ENCODE measurements around the gene XRN2. TPM values are rescaled to one million over a fixed set of nuclear protein-coding genes. Genes with fewer than 3 reads are reported as not detected.

XRN2 gene
- total and polyA plus RNA-seq, 10 donors = 19.3 to 92.6 (median 62.8) TPM

DNA sequence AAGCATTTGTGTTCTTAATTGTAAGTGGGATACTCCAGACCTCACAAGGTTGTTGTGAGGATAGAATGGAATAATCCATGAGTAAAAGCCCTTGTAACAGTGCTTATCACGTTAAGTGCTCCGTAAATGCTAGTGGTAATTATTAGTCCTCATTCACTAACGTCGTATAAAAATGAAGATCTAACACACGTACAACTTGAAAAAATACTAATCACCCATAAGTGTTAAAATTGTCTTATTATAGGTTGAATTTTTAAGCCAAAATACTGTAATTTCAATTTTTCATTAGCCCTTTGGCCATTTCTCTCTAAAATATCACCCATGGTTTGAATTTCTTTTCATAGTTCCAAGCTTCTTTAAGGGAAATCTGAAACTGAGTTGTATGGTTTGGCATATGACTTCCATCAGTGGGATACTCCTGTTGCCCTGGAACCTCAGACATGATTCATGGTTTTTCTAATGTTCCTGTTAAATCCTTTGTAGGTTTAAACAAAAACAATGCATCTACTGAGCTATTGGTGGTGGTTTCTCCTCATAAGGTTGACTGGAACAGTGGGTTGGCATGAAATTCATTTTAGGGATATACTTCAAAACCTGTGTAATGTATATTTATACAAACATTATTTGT lies 19.1 kb downstream of the XRN2 start:
- H3K27ac ChIP-seq = no peak overlapping the region
- WGBS, 5 donors = 78 to 99% (median 97%) methylated on average over 5 of the region's 5 CpGs
- peaks cover 17 to 72% (median 41%) of the 10 kb centered on the region in 6 donors for H3K4me1 ChIP-seq

DNA sequence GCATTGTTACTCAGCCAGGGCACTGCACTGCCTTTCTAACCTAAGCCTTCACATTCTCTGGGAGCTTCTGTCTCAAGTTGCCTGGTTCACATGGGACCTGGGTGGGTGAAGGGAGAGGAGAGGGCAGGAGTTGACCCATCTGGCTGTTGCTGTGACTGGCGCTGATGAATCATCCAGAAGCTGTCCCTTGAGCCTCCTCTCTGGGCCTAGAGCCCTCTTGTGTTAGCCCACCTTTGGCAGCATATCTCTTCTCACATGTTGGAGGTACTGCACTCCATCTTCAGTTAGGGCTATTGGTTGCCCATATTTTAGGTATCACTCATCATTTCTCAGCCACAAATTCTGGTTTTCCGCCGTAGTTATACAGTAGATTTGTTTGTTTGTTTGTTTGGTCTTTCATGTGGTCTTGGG lies 19.8 kb downstream of the XRN2 start:
- Histone ChIP-seq H3K4me3 (no peak overlapping the region), H3K4me1 (peaks cover 17 to 72% (median 41%) of the 10 kb centered on the region in 6 donors), H3K27me3 (replicated peaks in 1 of 7) (no peaks in the 10 kb centered on the region), H3K27ac (no peak overlapping the region), H3K9me3 (peaks cover 4 to 40% (median 30%) of the 10 kb centered on the region in 8 donors), H3K36me3 (peaks cover 0 to 19% (median 2%) of the 10 kb centered on the region in 6 donors)
- DNase-seq = no peak
- no peak for TF ChIP-seq POLR2A (IDR thresholded peaks at IDR 0.05)
- TF ChIP-seq, protein P1, sequence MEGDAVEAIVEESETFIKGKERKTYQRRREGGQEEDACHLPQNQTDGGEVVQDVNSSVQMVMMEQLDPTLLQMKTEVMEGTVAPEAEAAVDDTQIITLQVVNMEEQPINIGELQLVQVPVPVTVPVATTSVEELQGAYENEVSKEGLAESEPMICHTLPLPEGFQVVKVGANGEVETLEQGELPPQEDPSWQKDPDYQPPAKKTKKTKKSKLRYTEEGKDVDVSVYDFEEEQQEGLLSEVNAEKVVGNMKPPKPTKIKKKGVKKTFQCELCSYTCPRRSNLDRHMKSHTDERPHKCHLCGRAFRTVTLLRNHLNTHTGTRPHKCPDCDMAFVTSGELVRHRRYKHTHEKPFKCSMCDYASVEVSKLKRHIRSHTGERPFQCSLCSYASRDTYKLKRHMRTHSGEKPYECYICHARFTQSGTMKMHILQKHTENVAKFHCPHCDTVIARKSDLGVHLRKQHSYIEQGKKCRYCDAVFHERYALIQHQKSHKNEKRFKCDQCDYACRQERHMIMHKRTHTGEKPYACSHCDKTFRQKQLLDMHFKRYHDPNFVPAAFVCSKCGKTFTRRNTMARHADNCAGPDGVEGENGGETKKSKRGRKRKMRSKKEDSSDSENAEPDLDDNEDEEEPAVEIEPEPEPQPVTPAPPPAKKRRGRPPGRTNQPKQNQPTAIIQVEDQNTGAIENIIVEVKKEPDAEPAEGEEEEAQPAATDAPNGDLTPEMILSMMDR (IDR thresholded peaks at IDR 0.05 in 8 of 11, conservative IDR thresholded peaks at IDR 0.05 in 3 of 11) = no peak
- intact Hi-C loops (cut with DNase I; ENCODE audit: low total_unique reads) = no loop called here
- WGBS, 5 donors = 88 to 92% (median 88%) methylated on average over 3 of the region's 3 CpGs

More for the DNA sequence above, 19.1 kb downstream of the XRN2 start:
- Histone ChIP-seq H3K4me3 (no peak overlapping the region), H3K36me3 (peaks cover 0 to 17% (median 0%) of the 10 kb centered on the region in 6 donors), H3K27me3 (replicated peaks in 1 of 7) (no peaks in the 10 kb centered on the region), H3K9me3 (peaks cover 4 to 40% (median 30%) of the 10 kb centered on the region in 8 donors)
- intact Hi-C loops (cut with DNase I; ENCODE audit: low total_unique reads) = no loop called here
- no peak for TF ChIP-seq POLR2A (IDR thresholded peaks at IDR 0.05)
- TF ChIP-seq, protein P1 (IDR thresholded peaks at IDR 0.05 in 8 of 11, conservative IDR thresholded peaks at IDR 0.05 in 3 of 11) = no peak
- TF ChIP-seq POLR2AphosphoS5 (IDR thresholded peaks at IDR 0.05) = no peak
- DNase-seq = no peak

DNA sequence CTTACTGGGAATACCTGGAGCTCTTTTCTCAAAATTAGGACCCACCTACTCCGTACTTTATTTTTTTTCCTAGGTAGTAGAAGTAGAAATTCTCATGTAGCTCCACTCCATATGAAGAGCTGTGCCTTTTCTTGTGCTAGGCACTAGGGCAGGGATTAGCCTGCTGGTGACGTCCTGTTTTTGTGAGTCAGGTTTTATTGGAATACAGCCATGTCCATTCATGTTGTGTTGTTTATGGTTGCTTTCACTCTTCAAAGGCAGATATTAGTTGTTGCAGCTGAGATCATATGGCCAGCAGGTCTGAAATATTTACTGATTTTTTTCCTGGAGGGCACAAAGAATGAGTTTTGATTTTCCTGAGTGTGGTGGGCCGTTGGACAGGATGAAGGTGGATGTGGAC lies 20.5 kb downstream of the XRN2 start:
- no peak for DNase-seq
- TF ChIP-seq POLR2AphosphoS5 (IDR thresholded peaks at IDR 0.05) (no peak), POLR2A (IDR thresholded peaks at IDR 0.05) (no peak)
- TF ChIP-seq, protein P1 (IDR thresholded peaks at IDR 0.05 in 8 of 11, conservative IDR thresholded peaks at IDR 0.05 in 3 of 11) = no peak
- Histone ChIP-seq H3K36me3 (peaks cover 0 to 26% (median 4%) of the 10 kb centered on the region in 6 donors), H3K4me3 (no peak overlapping the region), H3K9me3 (peaks cover 4 to 40% (median 30%) of the 10 kb centered on the region in 8 donors), H3K27me3 (replicated peaks in 1 of 7) (no peaks in the 10 kb centered on the region), H3K27ac (peak overlapping the region in 3 of 8 donors; percentile 4 to 81 (median 72)), H3K4me1 (peaks cover 17 to 67% (median 42%) of the 10 kb centered on the region in 6 donors)
- WGBS, 5 donors = 70 to 82% (median 77%) methylated on average over 3 of the region's 3 CpGs
- intact Hi-C loops (cut with DNase I; ENCODE audit: low total_unique reads) = no loop called here

DNA sequence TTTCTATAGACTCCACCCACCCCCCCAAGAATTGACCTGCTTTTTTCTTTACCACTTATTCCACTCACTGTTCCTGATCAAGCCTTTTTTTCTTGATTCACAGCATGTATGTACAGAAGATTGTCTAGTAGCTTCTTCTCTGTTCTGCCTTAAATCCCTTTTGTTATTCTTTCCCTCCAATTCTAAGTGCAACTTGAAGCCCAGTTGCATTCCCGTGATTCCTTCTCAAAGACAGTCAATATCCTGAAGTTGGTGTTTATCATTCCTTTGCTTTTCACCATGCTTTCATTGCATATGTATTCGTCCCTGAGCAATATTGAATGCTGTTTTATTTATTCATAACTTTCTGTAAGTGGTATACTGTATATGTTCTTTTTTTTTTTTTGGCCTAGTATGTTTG lies 21.0 kb downstream of the XRN2 start:
- no peak for DNase-seq
- Histone ChIP-seq H3K36me3 (peaks cover 0 to 31% (median 5%) of the 10 kb centered on the region in 6 donors), H3K27me3 (replicated peaks in 1 of 7) (no peaks in the 10 kb centered on the region), H3K4me1 (peaks cover 17 to 62% (median 42%) of the 10 kb centered on the region in 6 donors), H3K9me3 (peaks cover 4 to 36% (median 30%) of the 10 kb centered on the region in 8 donors), H3K4me3 (no peak overlapping the region), H3K27ac (peak overlapping the region in 3 of 8 donors; percentile 4 to 81 (median 72))
- intact Hi-C loops (cut with DNase I; ENCODE audit: low total_unique reads) = no loop called here
- 86 to 93% (median 88%) methylated on average over 2 of the region's 2 CpGs for WGBS, 5 donors
- TF ChIP-seq POLR2A (IDR thresholded peaks at IDR 0.05) (no peak), POLR2AphosphoS5 (IDR thresholded peaks at IDR 0.05) (no peak)
- TF ChIP-seq, protein P1 (IDR thresholded peaks at IDR 0.05 in 8 of 11, conservative IDR thresholded peaks at IDR 0.05 in 3 of 11) = no peak
